ENCODE data around the gene KLHL17.

KLHL17 gene

DNA sequence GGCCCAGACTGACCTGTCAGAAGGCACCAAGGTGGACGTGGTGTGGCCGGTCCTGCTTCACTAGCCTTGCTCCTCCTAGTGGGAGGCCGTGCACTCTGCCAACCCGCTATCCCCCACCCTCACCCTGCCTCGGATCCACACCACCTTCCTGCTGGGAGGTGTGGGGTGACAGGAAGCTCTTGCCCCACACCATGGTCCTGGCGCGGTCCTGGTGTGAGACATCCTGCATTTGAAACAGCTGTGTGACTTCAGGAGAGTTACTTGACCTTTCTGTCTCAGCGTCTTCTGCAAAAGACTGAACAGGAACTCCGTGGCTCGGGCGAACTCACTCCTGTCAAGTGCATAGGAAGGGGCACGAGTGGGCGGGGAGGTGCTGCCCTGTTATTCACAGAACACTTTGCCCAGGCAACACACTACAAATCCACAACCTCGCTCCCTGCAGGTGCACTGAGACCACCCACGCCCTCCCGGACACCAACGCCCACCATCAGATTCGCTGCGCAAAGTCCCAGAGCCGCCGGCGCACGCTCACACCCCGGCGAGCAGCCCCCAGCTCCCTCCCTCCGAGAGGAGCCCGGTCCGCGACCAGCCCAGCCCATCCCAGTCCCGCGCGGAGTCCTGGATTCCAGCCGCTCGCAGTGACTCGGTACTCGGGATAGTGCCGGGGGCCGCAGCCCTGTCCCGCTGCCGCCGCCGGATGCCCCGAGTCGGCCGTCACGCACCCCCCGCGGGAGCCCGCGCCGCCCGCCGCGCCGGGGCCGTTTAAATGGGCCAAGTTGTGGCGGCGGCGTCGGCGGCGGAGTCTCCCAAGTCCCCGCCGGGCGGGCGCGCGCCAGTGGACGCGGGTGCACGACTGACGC lies 37.0 kb upstream of the KLHL17 start, which contains the start of gene SAMD11:
Gene SAMD11 (plus strand): TSS at position 793 of the 860 bp plus-strand sequence. CDS start 509 bp downstream, outside the sequence.
- FAIRE-seq, result no peak

- FAIRE-seq, result no peak
These were observed 36.3 kb upstream of the KLHL17 start for GRCh38 chr1:923991-924655.

GRCh38 chr1:924656-925560 lies 35.5 kb upstream of the KLHL17 start:
- FAIRE-seq, result no peak

- no peak for FAIRE-seq
These were observed 34.6 kb upstream of the KLHL17 start for GRCh38 chr1:925561-926421.

GRCh38 chr1:927234-927633 lies 33.1 kb upstream of the KLHL17 start:
- no peak for FAIRE-seq

DNA sequence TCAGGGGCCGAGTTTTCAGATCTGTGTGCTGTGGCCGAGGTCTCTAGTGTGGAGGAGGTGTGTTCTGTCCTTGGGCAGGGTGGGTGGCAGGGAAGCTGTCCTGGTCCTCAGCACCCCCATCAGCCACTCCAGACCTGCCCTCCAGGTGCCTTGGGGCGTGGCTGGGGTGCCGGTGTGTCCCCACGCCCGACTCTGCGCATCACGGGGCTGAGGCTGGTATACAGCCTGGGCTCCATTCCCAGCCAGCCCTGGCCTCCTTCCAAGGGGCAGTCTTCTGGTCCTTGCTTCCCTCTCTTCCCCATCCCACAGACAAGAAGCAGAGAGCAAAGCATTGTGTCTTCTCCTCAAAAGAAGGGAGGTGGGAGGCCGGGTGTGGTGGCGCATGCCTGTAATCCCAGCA lies 32.6 kb upstream of the KLHL17 start:
- FAIRE-seq, result no peak

- peak; percentile 3 for FAIRE-seq
These were observed 31.3 kb upstream of the KLHL17 start for GRCh38 chr1:928825-929661.

DNA sequence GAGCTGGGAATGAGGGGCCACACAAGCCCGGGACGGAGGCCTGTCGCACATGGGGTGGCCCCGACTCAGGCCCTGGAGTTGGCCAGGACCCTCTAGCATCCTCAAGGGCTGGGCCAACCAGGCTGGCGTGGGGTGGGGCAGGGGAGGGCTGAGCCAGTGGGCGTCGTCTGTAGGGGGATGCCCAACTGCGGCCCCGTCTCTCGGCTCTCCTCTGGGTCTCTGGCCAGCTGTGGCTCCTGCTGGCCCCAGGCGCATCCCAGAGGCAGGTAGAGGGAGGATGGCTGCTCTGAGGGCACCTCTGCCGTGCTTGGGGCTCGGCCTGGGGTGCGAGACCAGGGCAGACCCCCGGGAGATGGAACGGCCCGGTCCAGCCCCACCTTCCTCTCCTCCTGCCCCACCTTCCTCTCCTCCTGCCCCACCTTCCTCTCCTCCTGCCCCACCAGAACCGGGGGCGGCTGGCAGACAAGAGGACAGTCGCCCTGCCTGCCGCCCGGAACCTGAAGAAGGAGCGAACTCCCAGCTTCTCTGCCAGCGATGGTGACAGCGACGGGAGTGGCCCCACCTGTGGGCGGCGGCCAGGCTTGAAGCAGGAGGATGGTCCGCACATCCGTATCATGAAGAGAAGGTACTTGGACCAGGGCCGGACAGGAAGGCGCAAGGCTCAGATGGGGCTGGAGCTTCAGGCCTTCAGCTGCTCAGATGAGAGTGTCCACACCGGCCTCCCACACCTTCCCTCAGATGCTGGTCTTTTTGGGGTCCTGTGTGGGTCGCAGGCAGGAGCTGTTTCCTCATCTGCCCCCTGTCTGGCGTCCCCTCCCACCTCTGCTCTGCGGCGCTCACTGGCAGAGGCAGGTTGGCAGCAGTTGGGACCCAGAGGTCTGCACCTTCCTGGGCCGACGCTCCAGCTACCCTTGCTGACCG lies 30.4 kb upstream of the KLHL17 start:
- FAIRE-seq, result no peak

GRCh38 chr1:930633-931138 lies 29.7 kb upstream of the KLHL17 start:
- no peak for FAIRE-seq

- no peak for FAIRE-seq
These were observed 28.8 kb upstream of the KLHL17 start for GRCh38 chr1:931380-932172.

- FAIRE-seq, result no peak
These were observed 28.2 kb upstream of the KLHL17 start for GRCh38 chr1:932173-932510.

DNA sequence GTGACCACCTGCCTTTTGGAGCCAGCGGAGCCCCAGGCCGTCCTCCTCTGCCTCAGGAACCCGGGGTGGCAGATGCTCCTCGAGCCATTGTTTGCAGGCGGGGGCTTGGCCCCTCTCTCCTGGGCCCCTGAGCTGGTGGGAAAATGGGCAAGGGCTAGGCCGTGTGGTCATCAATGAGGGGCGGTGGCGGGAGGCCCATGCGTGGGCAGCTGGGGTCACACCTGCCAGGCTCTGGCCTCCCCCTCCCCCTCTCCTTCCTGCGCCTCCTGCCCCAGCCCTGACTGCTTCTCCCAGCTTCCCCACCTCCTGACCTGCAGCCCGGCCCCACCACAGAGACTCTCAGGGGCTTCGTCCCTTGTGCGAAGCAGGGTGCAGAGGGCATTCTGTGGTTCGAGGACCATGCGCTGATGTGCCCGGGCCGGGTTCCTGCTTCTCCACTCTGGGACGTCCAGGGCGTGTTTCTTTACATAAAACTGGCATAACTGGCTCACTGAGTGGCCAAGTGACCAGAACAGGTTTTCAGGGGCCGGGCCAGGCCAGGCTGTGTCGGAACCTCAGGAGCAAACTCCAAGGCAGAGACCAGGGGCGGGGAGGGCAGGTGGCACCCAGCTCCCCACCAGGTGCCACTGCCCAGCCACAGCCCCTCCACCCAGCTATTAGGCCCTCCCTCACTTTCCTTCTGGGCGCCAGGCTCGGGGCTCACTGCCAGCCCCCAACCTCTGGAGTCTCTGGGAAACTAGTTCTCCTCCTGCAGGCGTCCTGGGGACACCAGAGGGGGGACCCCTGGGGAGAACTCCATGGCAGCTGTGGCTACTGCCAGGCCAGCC lies 27.4 kb upstream of the KLHL17 start:
- FAIRE-seq, result no peak

GRCh38 chr1:933603-933940 lies 26.8 kb upstream of the KLHL17 start:
- no peak for FAIRE-seq

- FAIRE-seq, result no peak
These were observed 25.2 kb upstream of the KLHL17 start for GRCh38 chr1:934991-935750.

- FAIRE-seq, result no peak
These were observed 24.6 kb upstream of the KLHL17 start for GRCh38 chr1:935751-936231.

DNA sequence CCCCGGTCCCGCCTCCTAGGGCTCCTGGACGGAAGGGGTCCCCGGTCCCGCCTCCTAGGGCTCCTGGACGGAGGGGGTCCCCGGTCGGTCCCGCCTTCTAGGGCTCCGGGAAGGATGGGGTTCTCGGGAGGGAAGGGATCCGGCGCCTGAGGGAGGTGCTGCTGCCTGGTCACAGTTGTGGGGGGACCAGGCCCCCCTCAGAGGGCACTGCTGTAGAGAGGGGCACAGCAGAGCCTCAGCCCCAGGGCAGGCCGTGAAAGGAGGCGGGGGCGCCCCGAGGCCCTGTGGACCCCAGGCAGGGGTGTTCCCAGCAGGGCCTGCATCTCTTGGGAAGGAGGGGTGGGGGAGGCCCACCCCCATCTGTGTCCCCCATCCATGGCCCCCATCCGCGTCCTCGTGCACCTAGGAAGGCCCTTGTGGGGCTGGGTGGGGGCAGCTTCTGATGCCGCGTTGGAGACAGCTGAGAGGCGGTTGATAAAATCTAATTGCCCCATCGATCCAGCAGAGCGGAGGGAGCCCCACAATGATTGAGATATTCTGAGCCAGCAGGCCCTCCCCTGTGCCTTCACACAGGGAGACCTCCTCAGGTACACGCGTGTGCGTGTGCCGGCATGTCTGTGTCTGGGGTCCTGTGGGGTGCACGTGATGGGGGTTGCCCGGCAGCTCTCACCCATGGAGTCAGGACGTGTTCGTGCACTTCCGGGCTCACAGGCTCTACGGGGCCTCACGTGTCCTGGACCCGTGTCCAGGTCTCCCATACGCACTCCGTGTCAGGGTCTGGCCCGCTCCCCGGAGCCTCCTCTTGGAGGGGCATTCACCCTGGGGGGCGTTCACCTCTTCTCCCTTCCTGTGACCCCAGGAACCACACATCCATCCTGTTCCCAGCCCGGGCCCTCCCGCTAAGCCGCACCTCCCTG lies 23.8 kb upstream of the KLHL17 start:
- FAIRE-seq, result no peak

Data from G401.6 (cell line).